SU-DHL-6 (cell line): ENCODE data around the gene TPP1.

ENCODE experiments used
- H2AFZ ChIP-seq: fragments of 200-600 bp; sonication (generic); 2 replicates; pipeline ENCODE4 v1.6.1; 2014; ENCODE audit warnings: low read depth, mild to moderate bottlenecking, moderate library complexity, mixed read lengths, antibody characterized with exemption, low read length; ENCODE audit not compliant: severe bottlenecking
- H3F3A ChIP-seq: fragments of 200-600 bp; shearing (Covaris generic); 2 replicates; pipeline ENCODE4 v1.6.0; 2016; ENCODE audit warnings: antibody characterized with exemption, mild to moderate bottlenecking; ENCODE audit not compliant: insufficient read depth
- H3K27ac ChIP-seq: fragments of 200-600 bp; sonication (generic); 2 replicates; pipeline ENCODE4 v1.5.1; 2016; ENCODE audit warnings: low read depth, mild to moderate bottlenecking, low read length, moderate library complexity, mixed read lengths
- H3K27me3 ChIP-seq: fragments of 200-600 bp; sonication (generic), shearing (Covaris generic); 2 replicates; pipeline ENCODE4 v1.6.0; 2014; ENCODE audit warnings: mild to moderate bottlenecking, low read length
- H3K36me3 ChIP-seq: fragments of 200-600 bp; sonication (generic); 2 replicates; pipeline ENCODE4 v1.6.1; 2014; ENCODE audit warnings: mild to moderate bottlenecking, low read length, mixed read lengths
- H3K4me2 ChIP-seq: fragments of 300-600, 200-600 bp; shearing (Covaris generic), sonication (generic); 2 replicates; pipeline ENCODE4 v1.6.0; 2014; ENCODE audit warnings: low read length, low read depth, mild to moderate bottlenecking; ENCODE audit not compliant: poor library complexity, severe bottlenecking
- H3K4me3 ChIP-seq: fragments of 200-600 bp; sonication (generic); 2 replicates; pipeline ENCODE4 v1.5.1; 2014; ENCODE audit warnings: antibody characterized with exemption, low read length, mild to moderate bottlenecking, mixed read lengths; ENCODE audit not compliant: insufficient read depth, poor library complexity, severe bottlenecking
- H3K79me2 ChIP-seq: fragments of 200-600 bp; sonication (generic); 2 replicates; pipeline ENCODE4 v1.6.1; 2014; ENCODE audit warnings: mild to moderate bottlenecking, low read length, moderate library complexity; ENCODE audit not compliant: insufficient read depth
- H3K9ac ChIP-seq: fragments of 200-600 bp; sonication (generic); 2 replicates; pipeline ENCODE4 v1.7.0; 2014; ENCODE audit warnings: mild to moderate bottlenecking, low read length
- H3K9me2 ChIP-seq: fragments of 200-600 bp; sonication (generic); replicated peaks from 2 replicates; pipeline ENCODE4 v1.6.1; 2014; ENCODE audit warnings: low read length; ENCODE audit not compliant: insufficient read depth
- H3K9me3 ChIP-seq: fragments of 200-600 bp; sonication (generic); 2 replicates; pipeline ENCODE4 v1.6.1; 2014; ENCODE audit warnings: low read length, mixed read lengths; ENCODE audit not compliant: insufficient read depth
- H4K20me1 ChIP-seq: fragments of 200-600 bp; sonication (generic); 2 replicates; pipeline ENCODE4 v1.6.1; 2014; ENCODE audit warnings: low read depth, mild to moderate bottlenecking, antibody characterized with exemption, low read length, moderate library complexity, mixed read lengths
- EZH2phosphoT487 ChIP-seq: fragments of 200-600 bp; sonication (generic), shearing (Covaris generic); conservative IDR thresholded peaks from 2 replicates; pipeline ENCODE4 v1.6.1; 2018; ENCODE audit warnings: mild to moderate bottlenecking, antibody characterized with exemption, low read length, moderate library complexity, mixed read lengths
- TF ChIP-seq, protein P1 (sequence below): fragments of 200-600 bp; sonication (generic); IDR thresholded peaks from one replicate; pipeline ENCODE4 v1.5.1; 2017; ENCODE audit warnings: antibody characterized with exemption, mild to moderate bottlenecking, low read length, moderate library complexity; ENCODE audit not compliant: insufficient read depth, poor library complexity, severe bottlenecking

TPP1 gene

DNA sequence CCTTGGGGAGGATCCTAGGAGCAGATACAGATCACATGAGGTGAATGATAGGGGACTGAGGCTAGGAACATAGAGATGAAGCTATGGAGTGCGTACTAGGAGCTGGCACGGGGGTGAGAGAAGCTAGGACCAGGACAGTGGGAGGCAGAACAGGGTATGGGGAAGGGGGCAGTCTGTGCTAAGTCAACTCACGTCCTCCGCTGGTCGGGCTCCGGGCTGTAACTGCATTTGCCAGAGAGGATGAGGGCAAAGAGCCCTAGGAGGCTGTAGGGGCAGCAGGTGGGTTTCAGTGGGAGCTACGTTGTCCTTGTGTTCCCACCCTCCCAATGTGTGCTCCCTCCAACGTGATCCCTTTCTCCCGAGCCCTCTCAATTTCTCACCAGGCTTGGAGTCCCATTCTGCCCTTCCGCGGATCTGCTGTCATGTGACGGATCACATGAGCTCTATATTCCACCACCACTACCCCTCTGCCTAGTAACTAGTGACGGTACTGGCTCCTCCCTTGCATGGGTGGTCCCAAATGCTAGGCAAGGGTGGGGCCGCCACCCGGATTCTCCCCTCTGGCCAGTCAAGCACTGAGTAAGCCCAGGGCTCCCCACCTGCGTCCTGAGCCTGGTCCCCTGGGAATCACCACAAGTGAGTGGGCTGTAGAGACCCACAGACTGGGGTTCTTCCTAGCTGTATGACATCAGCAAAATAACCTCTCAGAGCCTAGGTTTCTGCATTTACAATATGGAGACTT lies at the start of gene TPP1:
Gene TPP1, minus strand, starts transcription at position 419 of the 742 bp plus-strand sequence. Its CDS starts 22 bp downstream, at position 397.
- H3K27ac ChIP-seq, result no peak within 1 kb of the TSS
- H3K4me3 ChIP-seq, result peak within 1 kb of the TSS; percentile 77
- no peaks in the 10 kb centered on the region for H3K9me3 ChIP-seq
- H3K4me2 ChIP-seq, result peak within 1 kb of the TSS; percentile 84
- TF ChIP-seq, protein P1, sequence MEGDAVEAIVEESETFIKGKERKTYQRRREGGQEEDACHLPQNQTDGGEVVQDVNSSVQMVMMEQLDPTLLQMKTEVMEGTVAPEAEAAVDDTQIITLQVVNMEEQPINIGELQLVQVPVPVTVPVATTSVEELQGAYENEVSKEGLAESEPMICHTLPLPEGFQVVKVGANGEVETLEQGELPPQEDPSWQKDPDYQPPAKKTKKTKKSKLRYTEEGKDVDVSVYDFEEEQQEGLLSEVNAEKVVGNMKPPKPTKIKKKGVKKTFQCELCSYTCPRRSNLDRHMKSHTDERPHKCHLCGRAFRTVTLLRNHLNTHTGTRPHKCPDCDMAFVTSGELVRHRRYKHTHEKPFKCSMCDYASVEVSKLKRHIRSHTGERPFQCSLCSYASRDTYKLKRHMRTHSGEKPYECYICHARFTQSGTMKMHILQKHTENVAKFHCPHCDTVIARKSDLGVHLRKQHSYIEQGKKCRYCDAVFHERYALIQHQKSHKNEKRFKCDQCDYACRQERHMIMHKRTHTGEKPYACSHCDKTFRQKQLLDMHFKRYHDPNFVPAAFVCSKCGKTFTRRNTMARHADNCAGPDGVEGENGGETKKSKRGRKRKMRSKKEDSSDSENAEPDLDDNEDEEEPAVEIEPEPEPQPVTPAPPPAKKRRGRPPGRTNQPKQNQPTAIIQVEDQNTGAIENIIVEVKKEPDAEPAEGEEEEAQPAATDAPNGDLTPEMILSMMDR, result no peak
- no peak for TF ChIP-seq EZH2phosphoT487
- H3K27me3 ChIP-seq, result no peaks in the 10 kb centered on the region
- H4K20me1 ChIP-seq, result no peaks in the 10 kb centered on the region
- peaks cover 9% of the 10 kb centered on the region; the same call in 1 of the 2 replicates for H3K79me2 ChIP-seq
- no peaks in the 10 kb centered on the region for H3K9me2 ChIP-seq
- peak within 1 kb of the TSS; percentile 65 for H2AFZ ChIP-seq
- H3F3A ChIP-seq, result no peaks in the 10 kb centered on the region
- H3K36me3 ChIP-seq, result no peaks in the 10 kb centered on the region
- peak within 1 kb of the TSS; percentile 74 for H3K9ac ChIP-seq

DNA sequence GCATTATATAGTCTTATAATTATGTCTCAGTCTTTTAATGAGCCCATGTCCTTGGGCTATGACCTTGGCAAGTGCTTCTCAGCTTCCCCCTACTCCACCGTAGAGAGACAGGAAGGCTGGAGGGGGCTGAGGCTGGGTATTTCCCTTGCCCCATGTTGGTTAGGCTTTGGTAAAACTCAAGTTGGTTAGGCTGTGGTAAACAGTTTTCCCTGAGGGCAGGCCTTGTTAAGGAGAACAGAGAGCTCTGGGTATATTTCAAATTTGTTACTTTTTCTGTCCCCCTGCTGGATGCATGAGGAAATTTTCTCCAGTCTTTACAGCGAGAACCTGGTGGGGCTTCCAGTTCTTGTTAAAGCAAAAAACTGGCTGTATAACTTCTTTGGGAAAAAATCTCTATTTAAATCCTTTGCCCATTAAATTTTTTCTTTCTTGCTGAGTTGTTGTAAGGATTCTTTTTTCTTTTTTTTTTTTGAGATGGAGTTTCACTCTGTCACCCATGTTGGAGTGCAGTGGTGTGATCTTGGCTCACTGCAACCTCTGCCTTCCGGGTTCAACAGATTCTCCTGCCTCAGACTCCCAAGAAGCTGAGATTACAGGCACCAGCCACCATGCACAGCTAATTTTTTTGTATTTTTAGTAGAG lies 48.6 kb upstream of the TPP1 start:
- Histone ChIP-seq H3K27me3 (no peaks in the 10 kb centered on the region), H3K9ac (no peak overlapping the region), H3K9me3 (no peaks in the 10 kb centered on the region), H3K79me2 (no peaks in the 10 kb centered on the region), H2AFZ (peak overlapping the region; percentile 24), H3K4me3 (no peak overlapping the region), H4K20me1 (no peaks in the 10 kb centered on the region), H3K9me2 (no peaks in the 10 kb centered on the region), H3K4me2 (no peak overlapping the region), H3K36me3 (no peaks in the 10 kb centered on the region), H3F3A (no peaks in the 10 kb centered on the region), H3K27ac (no peak overlapping the region)
- TF ChIP-seq, protein P1, result peak; percentile 43
- no peak for TF ChIP-seq EZH2phosphoT487

DNA sequence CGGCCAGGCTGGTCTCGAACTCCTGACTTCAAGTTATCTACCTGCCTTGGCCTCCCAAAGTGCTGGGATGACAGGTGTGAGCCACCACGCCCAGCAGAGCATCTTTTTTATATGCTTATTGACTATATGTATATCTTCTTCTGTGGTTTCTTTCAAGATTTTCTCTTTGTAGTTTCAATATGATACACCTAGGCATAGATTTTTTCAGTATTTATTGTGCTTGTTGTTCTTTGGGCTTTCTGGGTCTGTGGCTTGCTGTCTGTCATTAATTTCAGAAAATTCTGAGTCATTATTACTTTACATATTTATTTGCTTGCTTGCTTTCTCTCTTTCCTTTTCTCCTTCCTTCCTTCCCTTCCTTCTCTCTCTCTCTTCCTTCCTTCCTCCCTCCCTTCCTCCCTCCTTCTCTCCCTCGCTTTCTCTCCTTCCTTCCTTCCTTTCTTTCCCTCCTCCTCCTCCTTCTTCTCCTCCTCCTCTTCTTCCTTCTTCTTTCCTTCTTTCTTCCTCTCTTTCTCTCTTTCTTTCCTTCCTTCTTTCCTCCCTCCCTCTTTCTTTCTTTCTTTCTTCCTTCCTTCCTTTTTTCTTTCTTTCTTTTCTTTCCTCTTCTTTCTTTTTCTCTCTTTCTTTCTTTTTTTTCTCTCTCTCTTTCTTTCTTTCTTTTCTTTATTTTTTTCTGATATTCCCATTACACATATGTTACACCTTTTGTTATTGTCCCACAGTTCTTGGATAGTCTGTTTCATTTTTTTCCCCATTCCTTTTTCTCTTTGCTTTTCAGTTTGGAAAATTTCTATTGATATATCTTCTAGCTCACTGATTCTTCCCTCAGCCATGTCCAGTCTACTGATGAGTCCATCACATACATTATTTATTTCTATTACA lies 47.3 kb upstream of the TPP1 start:
- Histone ChIP-seq H3F3A (no peaks in the 10 kb centered on the region), H3K9me2 (no peaks in the 10 kb centered on the region), H3K9me3 (no peaks in the 10 kb centered on the region), H3K27ac (no peak overlapping the region), H3K9ac (no peak overlapping the region), H3K79me2 (no peaks in the 10 kb centered on the region), H2AFZ (no peak overlapping the region), H4K20me1 (no peaks in the 10 kb centered on the region), H3K27me3 (no peaks in the 10 kb centered on the region), H3K4me2 (no peak overlapping the region), H3K4me3 (no peak overlapping the region), H3K36me3 (no peaks in the 10 kb centered on the region)
- TF ChIP-seq, protein P1, result no peak
- TF ChIP-seq EZH2phosphoT487, result no peak
